Left lobe of liver (tissue), 2 donors: Measurements from ENCODE around the gene NUMBL. TPM values are rescaled to one million over a fixed set of nuclear protein-coding genes. Genes with fewer than 3 reads are reported as not detected.

Experiments
- ATAC-seq: fragments of 200-7000 bp; cut with Tn5 transposase; one replicate; pipeline ENCODE4 v1.9.1; 2020; ENCODE audit warnings: mild to moderate bottlenecking, moderate library complexity
- DNase-seq: peaks from one replicate; pipeline ENCODE4 v3.0.0-alpha.2; 2020; ENCODE audit warnings: low spot score
- total RNA-seq: library from RNA; stranded (reverse); gene quantifications from one replicate; pipeline ENCODE4 v1.2.1, GENCODE V29; 2021
- donor health status: DM: no; HTN: no; CAD: no; lungs with moderate emphysema.
- donor health status: DM: no; HTN: yes; CAD: no.

NUMBL gene
- total RNA-seq, 1 donor from 2014 or later = 21.7 TPM

GRCh38 chr19:40716482-40717324 is 26.3 kb upstream of the NUMBL start, which contains the start of the genes COQ8B and ITPKC:
COQ8B (minus strand) TSS chr19:40716886; CDS start chr19:40714632, 2,254 bp downstream.
ITPKC (plus strand) TSS chr19:40717112; CDS start chr19:40717136, 24 bp downstream.
- ATAC-seq (peak; percentile 76), DNase-seq (peak; percentile 100)

DNA sequence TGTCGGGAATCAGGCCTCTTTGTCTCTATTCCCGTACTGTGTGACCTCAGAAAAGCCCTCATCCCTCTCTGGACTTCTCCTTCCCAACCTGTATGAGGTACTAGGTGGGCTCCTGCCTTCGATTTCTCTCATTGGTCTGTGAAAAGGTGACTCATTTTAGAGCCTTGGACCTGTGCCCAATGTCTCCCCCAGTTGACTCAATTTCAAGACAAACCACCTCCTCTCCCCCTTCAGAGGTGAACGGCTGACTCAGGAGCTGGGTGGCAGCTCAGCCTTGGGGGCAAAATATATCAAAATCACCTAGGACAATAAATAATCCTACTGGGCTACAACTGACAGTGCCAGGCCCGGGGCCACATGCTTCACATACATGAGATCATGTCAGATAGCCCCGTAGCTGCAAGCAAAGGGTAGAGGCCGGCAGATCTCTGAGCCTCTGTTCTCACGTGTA is 25.6 kb upstream of the NUMBL start:
- DNase-seq (no peak), ATAC-seq (no peak)

DNA sequence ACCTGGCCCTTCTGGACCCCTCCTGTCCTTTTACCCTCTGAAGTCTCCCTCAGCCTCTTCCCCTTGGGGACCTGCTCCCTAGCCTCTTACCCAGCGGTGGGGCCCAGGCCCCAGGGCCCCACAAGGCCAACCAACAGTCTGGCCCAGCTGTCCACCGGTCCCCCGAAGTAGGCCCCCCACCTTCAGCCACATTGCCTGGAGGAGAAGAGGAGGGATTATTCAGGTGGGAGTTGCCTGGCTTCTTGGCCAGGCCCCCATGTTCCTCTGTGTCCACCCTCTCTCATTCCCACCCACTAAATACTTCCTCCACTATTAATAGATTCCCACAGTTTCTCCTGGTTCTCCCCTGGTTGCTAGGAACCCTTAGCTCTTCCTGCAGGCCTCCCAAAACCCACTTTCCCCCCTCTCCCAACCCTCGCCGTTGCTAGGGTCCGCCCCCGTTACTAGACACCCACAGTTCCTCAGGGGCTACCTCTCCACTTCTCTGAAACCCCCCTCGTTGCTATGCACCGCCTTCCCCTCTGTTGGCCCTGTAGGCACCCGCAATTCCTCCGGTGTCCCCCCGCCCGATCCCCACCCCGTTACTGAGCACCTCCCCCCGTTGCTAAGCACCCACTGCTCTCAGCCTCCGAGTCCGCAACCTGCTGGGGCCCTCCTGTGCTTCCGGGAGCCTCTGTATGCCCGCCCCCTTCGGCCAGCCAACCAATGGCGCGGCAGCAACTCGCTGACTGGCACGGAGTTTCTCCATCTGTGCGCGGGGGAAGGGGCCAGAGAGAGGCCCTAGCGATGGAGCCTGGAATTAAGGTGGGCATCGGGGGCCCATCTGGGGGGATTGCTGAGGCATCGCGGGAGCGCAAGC is 24.2 kb upstream of the NUMBL start:
- ATAC-seq (peak; percentile 68), DNase-seq (peak; percentile 93)

DNA sequence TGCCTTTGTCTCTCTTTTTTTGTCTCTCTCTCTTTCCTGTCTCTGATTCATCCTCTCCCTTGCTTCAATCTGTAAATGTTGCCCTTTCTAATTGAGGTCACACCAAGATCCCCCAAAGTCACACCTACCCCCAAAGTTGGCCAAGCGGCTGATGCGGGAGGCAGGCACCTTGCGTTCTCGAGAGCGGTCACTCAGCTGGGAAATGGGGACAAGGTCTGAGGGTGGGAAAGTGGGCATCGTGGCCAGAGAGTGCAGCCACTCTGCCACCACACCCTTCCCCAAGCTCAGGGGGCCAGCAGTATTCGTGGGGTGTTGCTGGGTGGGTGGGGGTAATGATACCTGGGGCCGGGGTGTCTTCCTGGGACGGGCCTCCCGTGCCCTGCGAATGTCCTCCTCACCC is 23.5 kb upstream of the NUMBL start:
- no peak for ATAC-seq
- DNase-seq = no peak

DNA sequence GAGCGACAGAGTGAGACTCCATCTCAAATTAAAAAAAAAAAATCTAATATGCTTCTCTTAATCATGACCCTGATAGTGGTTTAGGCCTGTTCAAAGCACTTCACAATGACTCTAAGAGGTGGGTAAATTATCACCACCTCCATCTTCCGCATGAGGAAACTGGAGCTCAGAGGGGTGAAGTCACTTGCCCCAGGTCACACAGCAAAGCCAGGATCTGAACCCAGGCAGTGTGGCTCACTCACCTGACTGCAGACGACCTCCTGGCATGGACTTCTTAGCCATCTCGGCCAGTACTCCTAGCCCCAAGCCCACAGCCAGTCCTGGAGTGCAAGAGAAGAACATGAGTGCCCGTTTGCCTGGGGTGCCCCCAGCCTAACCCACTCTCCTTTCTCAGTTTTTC is 19.4 kb upstream of the NUMBL start:
- DNase-seq (no peak), ATAC-seq (no peak)

GRCh38 chr19:40707615-40708014 is 17.2 kb upstream of the NUMBL start:
- ATAC-seq (no peak), DNase-seq (no peak)

GRCh38 chr19:40705950-40706619 is 15.6 kb upstream of the NUMBL start:
- no peak for ATAC-seq
- no peak for DNase-seq

- ATAC-seq (no peak), DNase-seq (no peak)
Measured at GRCh38 chr19:40705362-40705651, 14.9 kb upstream of the NUMBL start.

- ATAC-seq (no peak), DNase-seq (no peak)
Measured at GRCh38 chr19:40704491-40705361, 14.3 kb upstream of the NUMBL start.

- no peak for ATAC-seq
- DNase-seq = no peak
Measured at GRCh38 chr19:40703029-40703755, 12.7 kb upstream of the NUMBL start.

DNA sequence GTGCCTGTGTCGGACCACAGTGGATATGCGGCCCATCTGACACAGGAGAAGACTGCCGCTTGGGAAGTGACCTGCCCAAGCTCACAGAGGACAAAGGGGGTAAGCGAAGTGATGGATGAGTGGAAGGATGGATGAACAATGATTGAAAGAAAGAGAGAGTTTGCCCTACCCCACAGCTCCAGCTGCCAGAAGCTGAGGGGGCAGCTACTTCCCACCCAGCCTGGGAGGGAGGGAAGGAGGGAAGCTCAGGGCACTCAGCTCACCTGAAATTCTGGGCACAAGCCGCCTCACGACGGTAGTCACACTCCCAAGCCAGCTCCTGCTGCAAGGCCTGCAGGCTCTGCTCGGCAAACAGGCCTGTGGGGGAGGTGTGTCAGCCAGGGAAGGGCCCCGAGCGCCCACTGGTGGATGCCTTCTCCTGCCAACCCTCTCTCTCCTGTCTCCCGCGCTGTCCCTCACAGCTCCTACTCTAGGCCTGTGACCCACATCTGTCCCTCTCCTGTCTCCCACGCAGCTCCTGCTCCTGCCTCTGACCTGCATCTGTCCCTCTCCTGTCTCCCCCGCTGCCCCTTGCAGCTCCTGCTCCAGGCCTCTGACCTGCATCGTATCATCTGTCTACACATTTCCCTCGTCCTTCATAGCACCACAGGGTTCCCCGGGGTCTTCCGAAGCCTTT is 12.0 kb upstream of the NUMBL start:
- ATAC-seq (peak; percentile 51), DNase-seq (no peak)

DNA sequence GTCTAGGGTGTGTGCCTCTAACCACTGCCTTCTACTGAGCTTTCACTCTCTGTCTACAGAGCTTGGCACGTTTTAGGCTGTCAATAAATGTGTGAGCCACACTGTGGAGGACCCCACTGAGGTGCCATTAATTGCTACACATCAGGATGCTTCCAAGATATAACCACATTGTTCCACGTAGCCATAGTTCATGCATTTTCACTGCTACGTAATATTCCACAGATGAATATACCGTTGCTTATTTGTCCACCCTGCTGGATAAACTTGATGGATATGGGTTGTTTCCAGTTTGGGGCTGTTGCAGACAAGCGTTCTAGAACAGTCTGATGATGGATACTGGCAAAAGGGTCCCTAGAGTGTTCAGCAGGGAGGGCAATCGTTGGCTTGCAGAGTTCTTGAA is 11.3 kb upstream of the NUMBL start:
- DNase-seq (no peak), ATAC-seq (no peak)

- no peak for DNase-seq
- no peak for ATAC-seq
Measured at GRCh38 chr19:40700083-40700482, 9.6 kb upstream of the NUMBL start.

DNA sequence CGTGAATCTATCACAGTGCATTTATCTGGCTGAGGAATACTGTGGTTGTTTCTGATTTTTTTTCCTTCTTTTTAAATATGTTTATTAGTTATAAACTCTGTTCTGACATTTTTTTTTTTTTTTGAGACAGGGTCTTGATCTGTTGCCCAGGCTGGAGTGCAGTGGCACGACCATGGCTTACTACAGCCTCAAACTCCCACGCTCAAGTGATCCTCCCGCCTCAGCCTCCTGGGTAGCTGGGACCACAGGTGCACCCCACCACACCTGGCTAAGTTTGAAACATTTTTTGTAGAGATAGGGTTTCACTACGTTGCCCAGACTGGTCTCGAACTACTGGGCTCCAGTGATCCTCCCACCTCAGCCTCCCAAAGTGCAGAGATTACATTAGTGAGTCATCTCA is 6.6 kb upstream of the NUMBL start:
- DNase-seq (no peak), ATAC-seq (no peak)

DNA sequence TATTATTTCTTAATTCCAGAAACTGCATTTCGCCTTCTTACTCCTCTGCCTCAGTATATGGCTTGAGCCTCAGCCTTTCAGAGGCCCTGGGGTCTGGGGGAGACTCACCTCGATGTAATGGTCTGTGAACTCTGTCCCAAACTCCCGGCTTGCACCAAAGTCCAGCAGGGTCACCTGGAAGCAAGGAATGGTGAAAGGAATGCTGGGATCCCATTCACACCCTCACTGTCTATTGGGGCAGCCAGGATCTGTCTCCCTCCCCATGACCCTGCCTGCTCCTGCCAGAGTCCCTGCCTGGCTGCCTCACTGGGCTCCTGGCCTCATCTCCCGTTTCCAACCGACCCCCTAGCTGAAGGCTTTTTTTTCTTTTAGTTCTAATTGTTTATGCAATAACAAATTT is 5.4 kb upstream of the NUMBL start:
- ATAC-seq (peak; percentile 55), DNase-seq (no peak)

DNA sequence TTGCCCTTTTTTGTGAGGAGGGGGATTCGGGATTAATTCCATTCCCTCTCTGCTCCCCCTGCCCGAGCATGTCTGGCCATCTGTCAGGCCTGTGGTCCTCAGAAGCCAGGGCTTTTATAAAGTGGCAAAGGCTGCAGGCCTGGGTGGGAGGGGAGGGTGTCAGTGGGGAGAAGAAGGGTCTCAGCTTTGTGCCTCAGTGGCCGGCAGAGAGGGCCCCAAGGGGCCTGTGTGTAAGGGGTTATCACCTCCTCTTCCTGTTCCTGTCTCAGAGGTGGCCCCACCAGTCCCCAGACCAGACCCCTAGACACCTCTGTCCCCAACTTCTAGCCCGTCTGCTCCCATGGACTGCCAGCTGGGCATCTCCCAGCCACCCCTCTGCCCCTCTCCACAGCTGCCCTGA is 3.4 kb upstream of the NUMBL start:
- DNase-seq (no peak), ATAC-seq (no peak)

DNA sequence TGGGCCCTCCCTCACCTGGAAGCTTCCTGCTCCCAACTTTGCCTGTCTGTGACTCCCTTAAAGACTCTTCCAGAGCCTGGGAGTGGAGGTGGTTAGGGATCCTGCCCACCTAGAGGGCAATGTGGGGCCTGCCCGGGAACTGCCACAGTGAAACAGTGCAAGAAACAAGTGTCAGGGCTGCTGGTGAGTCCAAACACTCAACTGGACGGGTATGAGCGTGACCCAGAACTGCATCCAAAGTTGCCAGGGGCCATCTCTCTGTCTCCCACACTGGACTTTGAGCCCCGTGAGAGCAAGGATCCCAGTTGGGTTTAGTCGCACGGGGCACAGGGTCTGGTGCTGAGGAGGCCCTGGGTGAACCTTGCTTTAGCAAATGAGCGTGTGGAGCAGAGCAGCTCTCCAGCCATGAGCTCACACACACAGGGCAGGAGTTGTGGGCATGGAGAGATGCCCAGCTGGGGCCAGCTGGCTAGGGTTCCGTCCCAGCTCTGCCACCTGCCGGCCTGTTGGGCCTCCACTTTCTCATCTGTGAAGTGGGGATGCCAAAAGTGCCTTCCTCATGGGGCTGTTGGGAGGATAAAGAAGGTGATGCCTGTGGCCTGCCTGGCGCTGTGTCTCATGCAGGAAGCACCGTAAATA is 2.8 kb upstream of the NUMBL start:
- ATAC-seq (no peak), DNase-seq (no peak)

GRCh38 chr19:40692212-40692551 is 1.7 kb upstream of the NUMBL start:
- DNase-seq = no peak
- no peak for ATAC-seq
